HEK293 (cell line): ENCODE data around the gene RGS14.

ENCODE experiments used
- KLF16 ChIP-seq: fragments of 450-650 bp; formaldehyde crosslinking; IDR thresholded peaks from 2 replicates; pipeline ENCODE4 v1.5.1; 2017; ENCODE audit warnings: missing biosample characterization, missing genetic modification characterization
- PRDM1 ChIP-seq: fragments of 450-650 bp; formaldehyde crosslinking; IDR thresholded peaks from 2 replicates; pipeline ENCODE4; 2016; ENCODE audit warnings: missing biosample characterization, missing genetic modification characterization
- PRDM10 ChIP-seq: fragments of 450-650 bp; formaldehyde crosslinking; IDR thresholded peaks from 2 replicates; pipeline ENCODE4 v1.5.1; 2016; ENCODE audit warnings: missing biosample characterization, missing genetic modification characterization
- ZBTB1 ChIP-seq: fragments of 450-650 bp; formaldehyde crosslinking; IDR thresholded peaks from 2 replicates; pipeline ENCODE4 v1.5.1; 2016; ENCODE audit warnings: missing biosample characterization, missing genetic modification characterization
- ZBTB17 ChIP-seq: fragments of 450-650 bp; formaldehyde crosslinking; IDR thresholded peaks from 2 replicates; pipeline ENCODE4 v1.5.1; 2016; ENCODE audit warnings: missing biosample characterization, missing genetic modification characterization
- ZBTB7A ChIP-seq: fragments of 450-650 bp; formaldehyde crosslinking; IDR thresholded peaks from 2 replicates; pipeline ENCODE4 v1.5.1; 2016; ENCODE audit warnings: low read depth, missing biosample characterization, missing genetic modification characterization
- ZIC2 ChIP-seq: fragments of 450-650 bp; formaldehyde crosslinking; IDR thresholded peaks from 2 replicates; pipeline ENCODE4 v1.5.1; 2016; ENCODE audit warnings: missing biosample characterization, missing genetic modification characterization
- ZNF24 ChIP-seq: fragments of 450-650 bp; formaldehyde crosslinking; IDR thresholded peaks from 2 replicates; pipeline ENCODE4 v1.5.1; 2016; ENCODE audit warnings: missing biosample characterization, missing genetic modification characterization
- ZNF311 ChIP-seq: fragments of 450-650 bp; formaldehyde crosslinking; IDR thresholded peaks from 2 replicates; pipeline ENCODE4 v1.5.1; 2017; ENCODE audit warnings: missing biosample characterization, missing genetic modification characterization, borderline replicate concordance
- ZNF324 ChIP-seq: fragments of 450-650 bp; formaldehyde crosslinking; IDR thresholded peaks from 2 replicates; pipeline ENCODE4 v1.5.1; 2016; ENCODE audit warnings: missing biosample characterization, missing genetic modification characterization
- ZNF341 ChIP-seq: fragments of 450-650 bp; formaldehyde crosslinking; IDR thresholded peaks from 2 replicates; pipeline ENCODE4; 2016; ENCODE audit warnings: low read depth, missing biosample characterization, missing genetic modification characterization
- ZNF391 ChIP-seq: fragments of 450-650 bp; formaldehyde crosslinking; IDR thresholded peaks from 2 replicates; pipeline ENCODE4 v1.5.1; 2016; ENCODE audit warnings: low read depth, missing biosample characterization, missing genetic modification characterization, borderline replicate concordance
- ZNF513 ChIP-seq: fragments of 450-650 bp; IDR thresholded peaks from 2 replicates; pipeline ENCODE4 v1.5.1; 2018; ENCODE audit warnings: missing biosample characterization, missing genetic modification characterization
- ZNF558 ChIP-seq: fragments of 450-650 bp; formaldehyde crosslinking; IDR thresholded peaks from 2 replicates; pipeline ENCODE4 v1.5.1; 2016; ENCODE audit warnings: missing biosample characterization, missing genetic modification characterization
- ZNF629 ChIP-seq: fragments of 450-650 bp; formaldehyde crosslinking; IDR thresholded peaks from 2 replicates; pipeline ENCODE4 v1.5.1; 2017; ENCODE audit warnings: missing biosample characterization, missing genetic modification characterization
- ZNF776 ChIP-seq: fragments of 450-650 bp; formaldehyde crosslinking; IDR thresholded peaks from 2 replicates; pipeline ENCODE4 v1.5.0; 2017; ENCODE audit warnings: missing biosample characterization, missing genetic modification characterization, borderline replicate concordance
- ZNF843 ChIP-seq: fragments of 450-650 bp; formaldehyde crosslinking; IDR thresholded peaks from 2 replicates; pipeline ENCODE4 v1.5.1; 2016; ENCODE audit warnings: missing biosample characterization, missing genetic modification characterization
- ZSCAN23 ChIP-seq: fragments of 450-650 bp; formaldehyde crosslinking; IDR thresholded peaks from 2 replicates; pipeline ENCODE4 v1.5.1; 2016; ENCODE audit warnings: missing biosample characterization, missing genetic modification characterization
- TF ChIP-seq, protein P1 (sequence below): fragments of 450-650 bp; formaldehyde crosslinking; IDR thresholded peaks from 2 replicates; pipeline ENCODE4 v1.5.1; 2016; ENCODE audit warnings: missing biosample characterization, missing genetic modification characterization
- TF ChIP-seq, protein P2 (sequence below): fragments of 450-650 bp; formaldehyde crosslinking; IDR thresholded peaks from 2 replicates; pipeline ENCODE4 v1.5.1; 2017; ENCODE audit warnings: missing biosample characterization, mild to moderate bottlenecking, missing genetic modification characterization, moderate library complexity
- TF ChIP-seq, protein P3 (sequence below): fragments of 450-650 bp; formaldehyde crosslinking; conservative IDR thresholded peaks from 2 replicates; pipeline ENCODE4 v1.5.1; 2016; ENCODE audit warnings: low read depth, missing biosample characterization, missing genetic modification characterization
- TF ChIP-seq, protein P4 (sequence below): fragments of 450-650 bp; formaldehyde crosslinking; IDR thresholded peaks from 2 replicates; pipeline ENCODE4 v1.5.1; 2016; ENCODE audit warnings: missing biosample characterization, missing genetic modification characterization

Gene RGS14

DNA sequence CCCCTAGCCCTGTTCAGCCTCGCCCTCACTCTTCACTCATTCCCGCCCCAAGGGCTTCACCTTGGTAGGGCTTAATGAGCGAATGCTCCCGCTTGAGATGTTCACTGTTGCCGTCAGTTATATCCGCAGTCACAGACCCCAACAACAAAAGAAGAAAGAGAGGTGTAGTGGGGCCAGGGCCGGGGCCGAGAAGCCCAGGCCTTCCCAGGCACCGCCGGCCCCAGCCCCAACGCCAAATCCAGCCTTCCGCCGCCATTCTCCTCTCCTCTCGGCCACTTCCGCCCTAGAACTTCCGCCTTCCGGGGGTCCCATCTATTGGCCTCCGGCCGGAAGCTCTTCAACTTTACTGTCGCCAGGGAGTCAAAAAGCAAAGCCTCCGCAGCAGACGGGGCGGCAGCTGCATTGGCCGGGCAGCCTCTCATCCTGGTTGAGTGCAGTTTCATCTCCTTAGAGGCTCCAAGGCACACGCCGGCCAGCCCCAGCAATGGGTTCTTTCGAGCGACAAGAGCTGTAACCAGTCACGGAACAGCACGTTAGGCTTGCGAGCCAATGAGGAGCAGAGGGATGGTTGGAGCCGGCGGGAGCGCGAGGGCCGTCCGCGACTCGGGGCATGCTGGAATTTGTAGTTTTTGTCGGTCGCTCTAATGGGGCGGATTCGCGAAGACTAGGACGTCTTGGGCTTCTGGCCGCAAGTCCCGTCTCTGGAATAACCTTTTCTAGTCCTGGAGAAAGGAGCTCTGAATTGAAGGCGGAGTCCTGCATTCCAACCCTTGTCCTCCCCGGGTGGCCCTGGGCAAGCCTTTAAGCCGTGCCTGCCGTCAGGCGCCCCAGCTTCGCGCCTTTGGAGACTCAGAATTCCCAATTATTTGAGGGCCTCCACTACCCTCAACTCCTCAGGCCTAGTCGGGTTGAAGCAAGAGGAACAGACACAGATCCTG is 6.1 kb upstream of the RGS14 start, which contains the start of gene LMAN2 (continued):
- TF ChIP-seq, protein P1, sequence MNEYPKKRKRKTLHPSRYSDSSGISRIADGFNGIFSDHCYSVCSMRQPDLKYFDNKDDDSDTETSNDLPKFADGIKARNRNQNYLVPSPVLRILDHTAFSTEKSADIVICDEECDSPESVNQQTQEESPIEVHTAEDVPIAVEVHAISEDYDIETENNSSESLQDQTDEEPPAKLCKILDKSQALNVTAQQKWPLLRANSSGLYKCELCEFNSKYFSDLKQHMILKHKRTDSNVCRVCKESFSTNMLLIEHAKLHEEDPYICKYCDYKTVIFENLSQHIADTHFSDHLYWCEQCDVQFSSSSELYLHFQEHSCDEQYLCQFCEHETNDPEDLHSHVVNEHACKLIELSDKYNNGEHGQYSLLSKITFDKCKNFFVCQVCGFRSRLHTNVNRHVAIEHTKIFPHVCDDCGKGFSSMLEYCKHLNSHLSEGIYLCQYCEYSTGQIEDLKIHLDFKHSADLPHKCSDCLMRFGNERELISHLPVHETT (tag by site-specific recombination), result peak; percentile 81; the same call in 1 of the 2 replicates
- peak; percentile 100 for TF ChIP-seq ZNF341
- TF ChIP-seq, protein P2, sequence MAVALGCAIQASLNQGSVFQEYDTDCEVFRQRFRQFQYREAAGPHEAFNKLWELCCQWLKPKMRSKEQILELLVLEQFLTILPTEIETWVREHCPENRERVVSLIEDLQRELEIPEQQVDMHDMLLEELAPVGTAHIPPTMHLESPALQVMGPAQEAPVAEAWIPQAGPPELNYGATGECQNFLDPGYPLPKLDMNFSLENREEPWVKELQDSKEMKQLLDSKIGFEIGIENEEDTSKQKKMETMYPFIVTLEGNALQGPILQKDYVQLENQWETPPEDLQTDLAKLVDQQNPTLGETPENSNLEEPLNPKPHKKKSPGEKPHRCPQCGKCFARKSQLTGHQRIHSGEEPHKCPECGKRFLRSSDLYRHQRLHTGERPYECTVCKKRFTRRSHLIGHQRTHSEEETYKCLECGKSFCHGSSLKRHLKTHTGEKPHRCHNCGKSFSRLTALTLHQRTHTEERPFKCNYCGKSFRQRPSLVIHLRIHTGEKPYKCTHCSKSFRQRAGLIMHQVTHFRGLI (tag by site-specific recombination), result peak; percentile 54
- TF ChIP-seq, protein P3, sequence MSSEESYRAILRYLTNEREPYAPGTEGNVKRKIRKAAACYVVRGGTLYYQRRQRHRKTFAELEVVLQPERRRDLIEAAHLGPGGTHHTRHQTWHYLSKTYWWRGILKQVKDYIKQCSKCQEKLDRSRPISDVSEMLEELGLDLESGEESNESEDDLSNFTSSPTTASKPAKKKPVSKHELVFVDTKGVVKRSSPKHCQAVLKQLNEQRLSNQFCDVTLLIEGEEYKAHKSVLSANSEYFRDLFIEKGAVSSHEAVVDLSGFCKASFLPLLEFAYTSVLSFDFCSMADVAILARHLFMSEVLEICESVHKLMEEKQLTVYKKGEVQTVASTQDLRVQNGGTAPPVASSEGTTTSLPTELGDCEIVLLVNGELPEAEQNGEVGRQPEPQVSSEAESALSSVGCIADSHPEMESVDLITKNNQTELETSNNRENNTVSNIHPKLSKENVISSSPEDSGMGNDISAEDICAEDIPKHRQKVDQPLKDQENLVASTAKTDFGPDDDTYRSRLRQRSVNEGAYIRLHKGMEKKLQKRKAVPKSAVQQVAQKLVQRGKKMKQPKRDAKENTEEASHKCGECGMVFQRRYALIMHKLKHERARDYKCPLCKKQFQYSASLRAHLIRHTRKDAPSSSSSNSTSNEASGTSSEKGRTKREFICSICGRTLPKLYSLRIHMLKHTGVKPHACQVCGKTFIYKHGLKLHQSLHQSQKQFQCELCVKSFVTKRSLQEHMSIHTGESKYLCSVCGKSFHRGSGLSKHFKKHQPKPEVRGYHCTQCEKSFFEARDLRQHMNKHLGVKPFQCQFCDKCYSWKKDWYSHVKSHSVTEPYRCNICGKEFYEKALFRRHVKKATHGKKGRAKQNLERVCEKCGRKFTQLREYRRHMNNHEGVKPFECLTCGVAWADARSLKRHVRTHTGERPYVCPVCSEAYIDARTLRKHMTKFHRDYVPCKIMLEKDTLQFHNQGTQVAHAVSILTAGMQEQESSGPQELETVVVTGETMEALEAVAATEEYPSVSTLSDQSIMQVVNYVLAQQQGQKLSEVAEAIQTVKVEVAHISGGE, result peak; percentile 99
- TF ChIP-seq ZNF513 (tag by site-specific recombination), result 0 out of 2 replicates have a peak, but pooled peaks have one; percentile 23
- TF ChIP-seq, protein P4, sequence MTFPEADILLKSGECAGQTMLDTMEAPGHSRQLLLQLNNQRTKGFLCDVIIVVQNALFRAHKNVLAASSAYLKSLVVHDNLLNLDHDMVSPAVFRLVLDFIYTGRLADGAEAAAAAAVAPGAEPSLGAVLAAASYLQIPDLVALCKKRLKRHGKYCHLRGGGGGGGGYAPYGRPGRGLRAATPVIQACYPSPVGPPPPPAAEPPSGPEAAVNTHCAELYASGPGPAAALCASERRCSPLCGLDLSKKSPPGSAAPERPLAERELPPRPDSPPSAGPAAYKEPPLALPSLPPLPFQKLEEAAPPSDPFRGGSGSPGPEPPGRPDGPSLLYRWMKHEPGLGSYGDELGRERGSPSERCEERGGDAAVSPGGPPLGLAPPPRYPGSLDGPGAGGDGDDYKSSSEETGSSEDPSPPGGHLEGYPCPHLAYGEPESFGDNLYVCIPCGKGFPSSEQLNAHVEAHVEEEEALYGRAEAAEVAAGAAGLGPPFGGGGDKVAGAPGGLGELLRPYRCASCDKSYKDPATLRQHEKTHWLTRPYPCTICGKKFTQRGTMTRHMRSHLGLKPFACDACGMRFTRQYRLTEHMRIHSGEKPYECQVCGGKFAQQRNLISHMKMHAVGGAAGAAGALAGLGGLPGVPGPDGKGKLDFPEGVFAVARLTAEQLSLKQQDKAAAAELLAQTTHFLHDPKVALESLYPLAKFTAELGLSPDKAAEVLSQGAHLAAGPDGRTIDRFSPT (tag by site-specific recombination), result no peak
- 0 out of 2 replicates have a peak, but pooled peaks have one; percentile 35 for TF ChIP-seq ZBTB7A
- peak; percentile 78 for TF ChIP-seq KLF16 (tag by site-specific recombination)
- no peak for TF ChIP-seq ZIC2 (tag by site-specific recombination)
- TF ChIP-seq ZNF558 (tag by site-specific recombination), result 0 out of 2 replicates have a peak, but pooled peaks have one; percentile 26
- peak; percentile 87 for TF ChIP-seq ZNF629
- TF ChIP-seq PRDM1 (tag by site-specific recombination), result no peak
- TF ChIP-seq ZNF311, result no peak
- peak; percentile 70; the same call in 1 of the 2 replicates for TF ChIP-seq ZNF324
- peak; percentile 47; the same call in 1 of the 2 replicates for TF ChIP-seq ZNF843
- no peak for TF ChIP-seq ZNF776 (tag by site-specific recombination)
- TF ChIP-seq ZNF24 (tag by site-specific recombination), result peak; percentile 78; the same call in 1 of the 2 replicates
- peak; percentile 85 for TF ChIP-seq PRDM10 (tag by site-specific recombination)
- TF ChIP-seq ZBTB17, result peak; percentile 95
- TF ChIP-seq ZBTB1 (tag by site-specific recombination), result peak; percentile 84; the same call in 1 of the 2 replicates
- TF ChIP-seq ZSCAN23 (tag by site-specific recombination), result 0 out of 2 replicates have a peak, but pooled peaks have one; percentile 28
- peak; percentile 87; the same call in 1 of the 2 replicates for TF ChIP-seq ZNF391
